Calu3 (cell line): ENCODE results near the gene IKBKE. TPM values are rescaled to one million over a fixed set of nuclear protein-coding genes. Genes with fewer than 3 reads are reported as not detected.

Experiments used
- BruUV-seq: library from RNA; stranded (reverse); fragments of 400-500 nt; replicated peaks from 2 replicates; lab custom pipeline; 2021; lab: Mats Ljungman, UMichigan
- CTCF ChIA-PET: fragments of 300-600 bp; sonication (Branson Sonifier 250); formaldehyde crosslinking; loops from one replicate; lab custom pipeline; 2022; ENCODE audit warnings: antibody characterized with exemption; lab: Charles Lee
- DNase-seq: peaks from one replicate; pipeline ENCODE4 v3.0.0; 2022
- H3K27ac Mint-ChIP-seq: one replicate; pipeline ENCODE4 v1.8.0; 2022; ENCODE audit warnings: mixed read lengths; ENCODE audit not compliant: unreplicated experiment
- H3K27me3 Mint-ChIP-seq: one replicate; pipeline ENCODE4 v1.8.0; 2022; ENCODE audit warnings: mixed read lengths; ENCODE audit not compliant: unreplicated experiment
- H3K36me3 Mint-ChIP-seq: one replicate; pipeline ENCODE4 v1.8.0; 2022; ENCODE audit warnings: mild to moderate bottlenecking, moderate library complexity, mixed read lengths; ENCODE audit not compliant: insufficient read depth, unreplicated experiment
- H3K4me1 Mint-ChIP-seq: one replicate; pipeline ENCODE4 v1.8.0; 2022; ENCODE audit warnings: mild to moderate bottlenecking, low read depth, mixed read lengths; ENCODE audit not compliant: unreplicated experiment
- H3K4me3 Mint-ChIP-seq: one replicate; pipeline ENCODE4 v1.8.0; 2022; ENCODE audit warnings: mild to moderate bottlenecking, low read depth, moderate library complexity, mixed read lengths; ENCODE audit not compliant: unreplicated experiment
- H3K9me3 Mint-ChIP-seq: one replicate; pipeline ENCODE4 v1.8.0; 2022; ENCODE audit warnings: low read depth, mixed read lengths; ENCODE audit not compliant: unreplicated experiment
- CTCF ChIP-seq: fragments of 200-600 bp; IDR thresholded peaks from one replicate; pipeline ENCODE4 v1.8.0; 2022; ENCODE audit warnings: antibody characterized with exemption; ENCODE audit not compliant: unreplicated experiment
- intact Hi-C: fragments of 100-400 bp; cut with micrococcal nuclease; formaldehyde crosslinking; loops from one replicate; pipeline ENCODE4 v1.10.0; 2022; ENCODE audit not compliant: unreplicated experiment
- total RNA-seq: library from RNA; stranded (reverse); gene quantifications from 2 replicates; pipeline ENCODE4 v1.2.3, GENCODE V29; 2022

Gene IKBKE
- total RNA-seq, 1 experiment from 2014 or later, result 47.5 TPM

- CTCF ChIA-PET, result no interaction called here
- no peak overlapping the region for H3K4me3 Mint-ChIP-seq
- BruUV-seq, result no TSS peak
- DNase-seq, result no peak
- H3K9me3 Mint-ChIP-seq, result no peaks in the 10 kb centered on the region
- intact Hi-C loops, result no loop called here
- TF ChIP-seq CTCF, result no peak
- H3K4me1 Mint-ChIP-seq, result no peaks in the 10 kb centered on the region
- H3K36me3 Mint-ChIP-seq, result peaks cover 5% of the 10 kb centered on the region
- no peak overlapping the region for H3K27ac Mint-ChIP-seq
- no peaks in the 10 kb centered on the region for H3K27me3 Mint-ChIP-seq
Measured at GRCh38 chr1:206448471-206448870, 21.8 kb upstream of the IKBKE start.

DNA sequence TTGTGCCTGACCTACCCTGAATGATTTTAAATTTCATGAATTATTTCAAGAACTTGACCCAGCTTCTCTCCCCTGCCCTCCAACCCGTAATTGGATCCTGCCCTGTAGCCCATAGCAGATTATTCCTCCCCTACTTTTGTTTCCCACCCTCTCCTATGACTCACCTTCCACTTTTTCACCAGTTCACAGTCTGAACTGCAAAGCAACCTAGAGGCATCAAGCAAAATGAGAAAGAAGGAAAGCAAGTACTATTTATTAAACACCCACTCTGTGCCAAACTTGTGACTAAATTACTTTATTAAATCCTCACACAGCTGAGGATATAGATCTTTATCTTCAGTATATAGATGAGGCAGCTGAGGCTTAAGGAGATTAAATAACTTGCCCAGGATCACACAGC is 20.7 kb upstream of the IKBKE start:
- no peaks in the 10 kb centered on the region for H3K27me3 Mint-ChIP-seq
- no peaks in the 10 kb centered on the region for H3K9me3 Mint-ChIP-seq
- DNase-seq, result no peak
- no peak for TF ChIP-seq CTCF
- intact Hi-C loops, result no loop called here
- CTCF ChIA-PET, result no interaction called here
- BruUV-seq, result no TSS peak
- H3K4me1 Mint-ChIP-seq, result no peaks in the 10 kb centered on the region
- no peak overlapping the region for H3K4me3 Mint-ChIP-seq
- H3K36me3 Mint-ChIP-seq, result peaks cover 5% of the 10 kb centered on the region
- no peak overlapping the region for H3K27ac Mint-ChIP-seq

DNA sequence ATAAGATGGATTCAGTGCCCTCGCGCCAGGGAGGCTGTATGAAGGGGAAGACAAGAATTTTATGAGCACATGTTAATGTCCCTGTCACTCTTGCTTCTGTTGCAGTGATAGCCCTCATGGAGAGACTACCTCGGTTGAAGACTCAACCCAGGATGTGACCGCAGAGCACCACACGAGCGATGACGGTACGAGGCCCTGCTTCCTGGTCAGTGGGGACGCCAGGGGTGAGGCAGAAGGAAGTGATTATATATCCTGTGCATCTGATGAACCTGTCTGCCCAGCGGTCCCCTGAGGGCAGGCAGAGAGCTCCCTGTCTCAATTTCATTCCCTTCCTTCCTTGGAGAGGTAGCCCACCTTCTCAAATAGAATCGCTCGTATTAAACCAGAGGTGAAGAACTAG is 20.0 kb upstream of the IKBKE start:
- Mint-ChIP-seq H3K27ac (no peak overlapping the region), H3K27me3 (no peaks in the 10 kb centered on the region), H3K4me1 (no peaks in the 10 kb centered on the region), H3K4me3 (no peak overlapping the region), H3K9me3 (no peaks in the 10 kb centered on the region), H3K36me3 (peaks cover 5% of the 10 kb centered on the region)
- TF ChIP-seq CTCF, result no peak
- intact Hi-C loops, result no loop called here
- BruUV-seq, result no TSS peak
- no peak for DNase-seq
- CTCF ChIA-PET, result no interaction called here

GRCh38 chr1:206451134-206451686 is 19.1 kb upstream of the IKBKE start:
- H3K4me3 Mint-ChIP-seq, result no peak overlapping the region
- H3K27ac Mint-ChIP-seq, result no peak overlapping the region
- BruUV-seq, result no TSS peak
- H3K4me1 Mint-ChIP-seq, result peaks cover 7% of the 10 kb centered on the region
- no peaks in the 10 kb centered on the region for H3K9me3 Mint-ChIP-seq
- DNase-seq, result no peak
- H3K27me3 Mint-ChIP-seq, result no peaks in the 10 kb centered on the region
- CTCF ChIA-PET, result interaction anchor here (0.6 to 0.7 kb wide), 3 partner anchors 125 to 973 kb away, joined by 3 to 4 read pairs (median 4); no protein-coding TSS in a partner anchor
- TF ChIP-seq CTCF, result no peak
- intact Hi-C loops, result no loop called here
- H3K36me3 Mint-ChIP-seq, result no peaks in the 10 kb centered on the region
